ENCODE results near the gene MAD2L1BP.

GRCh38 chr6:43636308-43636659, 644 bp downstream of the MAD2L1BP start:
- TF ChIP-seq SUZ12 (IDR thresholded peaks at IDR 0.05; ENCODE audit: extremely low read depth, insufficient read depth, insufficient read length) (no peak), ZNF274 (IDR thresholded peaks at IDR 0.05; ENCODE audit: low read depth, low read length) (no peak), YY1 (IDR thresholded peaks at IDR 0.05; ENCODE audit: insufficient read depth, insufficient read length) (no peak)

Data from NT2/D1 (cell line).